T47D (cell line): ENCODE results near the gene FXYD3.

ENCODE experiments used
- DNase-seq, 2 experiments: peaks; one replicate each; pipeline versions ENCODE4 v3.0.0 to v3.0.0-alpha.2; 2011 to 2012; ENCODE audit warnings: low read depth in 1 of 2, low spot score in 1 of 2
- JUND ChIP-seq: IDR thresholded peaks from 2 replicates; pipeline ENCODE4 v1.6.1; 2012; ENCODE audit warnings: low read depth
- in situ Hi-C: cut with HindIII; loops from 2 replicates; pipeline ENCODE4 v1.10.0; 2016; ENCODE audit warnings: low sequenced_read_pairs, low pct_unique_long_range_greater_than_20kb

Gene FXYD3

DNA sequence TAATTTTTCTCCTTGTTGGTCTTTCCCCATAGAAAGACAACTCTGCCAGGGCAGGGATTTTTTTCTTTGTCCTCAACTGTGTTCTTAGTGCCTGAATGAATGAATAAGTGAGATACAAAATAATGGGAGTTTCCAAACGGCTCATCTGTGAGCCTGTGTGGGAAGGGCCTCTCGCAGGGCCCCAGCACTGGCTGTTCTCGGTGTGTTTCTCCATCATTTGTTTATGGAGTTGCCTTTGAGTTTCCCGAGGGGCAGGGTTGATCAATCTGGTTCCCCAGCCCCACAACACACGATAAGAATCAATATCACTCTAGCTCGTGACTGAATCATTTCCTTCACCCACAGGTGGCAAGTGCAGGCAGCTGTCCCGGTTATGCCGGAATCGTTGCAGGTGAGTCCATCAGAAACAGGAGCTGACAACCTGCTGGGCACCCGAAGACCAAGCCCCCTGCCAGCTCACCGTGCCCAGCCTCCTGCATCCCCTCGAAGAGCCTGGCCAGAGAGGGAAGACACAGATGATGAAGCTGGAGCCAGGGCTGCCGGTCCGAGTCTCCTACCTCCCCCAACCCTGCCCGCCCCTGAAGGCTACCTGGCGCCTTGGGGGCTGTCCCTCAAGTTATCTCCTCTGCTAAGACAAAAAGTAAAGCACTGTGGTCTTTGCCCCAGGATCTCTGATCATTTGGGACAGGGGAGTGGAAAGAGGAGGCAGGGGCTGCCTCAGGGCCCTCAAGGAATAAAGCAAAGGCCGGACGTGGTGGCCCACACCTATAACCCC, 53.8 kb downstream of the FXYD3 start:
- TF ChIP-seq JUND: no peak
- in situ Hi-C loops: no loop called here
- no peak for DNase-seq

DNA sequence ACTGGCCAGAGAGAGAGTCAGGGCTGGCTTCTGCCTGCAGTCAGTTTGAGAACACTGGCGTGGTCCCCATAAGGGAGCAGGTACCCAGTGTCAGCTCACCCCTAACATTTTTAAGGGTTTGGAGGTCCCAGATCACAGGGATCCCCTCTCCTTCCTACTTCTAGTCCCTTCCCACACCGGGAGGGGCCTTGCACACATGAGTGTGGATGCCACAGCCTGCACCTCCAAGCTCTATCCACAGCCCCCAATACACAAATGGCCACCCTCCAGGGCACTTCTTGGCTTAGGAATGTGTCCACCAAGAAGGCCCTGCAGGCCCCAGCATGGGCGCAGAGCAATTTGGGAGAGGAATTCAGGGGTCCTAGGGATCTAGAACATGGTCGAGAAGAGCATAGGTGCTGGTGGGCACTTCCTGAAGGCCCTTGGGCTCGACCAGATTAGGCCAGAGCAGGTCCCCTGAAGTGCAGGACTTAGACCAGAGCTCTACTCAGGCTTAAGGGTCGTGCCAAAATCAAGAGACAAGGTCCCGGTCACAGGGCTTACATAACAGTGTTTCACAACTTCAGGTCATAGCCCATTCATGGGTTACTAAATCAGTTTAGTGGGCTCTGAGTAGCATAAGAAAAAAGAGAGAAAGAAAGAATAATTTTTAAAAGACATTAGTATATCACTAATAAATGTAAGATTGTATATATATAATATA, 54.9 kb downstream of the FXYD3 start:
- no peak for TF ChIP-seq JUND
- DNase-seq: no peak
- in situ Hi-C loops: no loop called here

DNA sequence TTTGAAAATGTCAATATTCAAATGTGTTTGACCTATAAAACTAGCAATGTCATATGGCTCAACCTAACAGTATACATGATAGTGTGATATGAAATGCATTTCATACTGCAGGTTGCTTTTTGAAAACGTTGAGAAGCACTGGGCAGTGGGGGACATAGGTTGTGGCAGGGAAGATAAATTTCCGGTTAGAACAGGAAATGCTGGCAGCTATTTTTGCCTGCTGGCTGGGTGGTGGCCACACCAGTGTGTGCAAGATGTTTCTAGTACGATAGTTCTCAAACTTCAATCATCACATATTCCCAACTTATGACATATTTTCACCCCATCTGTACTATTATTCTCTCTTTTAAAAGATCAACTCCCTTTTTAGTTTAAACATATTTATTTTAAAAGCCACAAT, 56.1 kb downstream of the FXYD3 start:
- no peak for TF ChIP-seq JUND

More for the DNA sequence above, 56.1 kb downstream of the FXYD3 start:
- DNase-seq: no peak
- in situ Hi-C loops: no loop called here
